ENCODE results near the gene TLN1.

GRCh38 chr9:35658968-35659220, 73.1 kb downstream of the TLN1 start:
- no peak for TF ChIP-seq CTCF (conservative IDR thresholded peaks at IDR 0.05; ENCODE audit: low read depth in 2 of 2)
- no peak for TF ChIP-seq POLR2AphosphoS5 (IDR thresholded peaks at IDR 0.05; ENCODE audit: low read depth)
- TF ChIP-seq EZH2phosphoT487 (IDR thresholded peaks at IDR 0.05; ENCODE audit: unreplicated experiment) = no peak
- TF ChIP-seq REST (IDR thresholded peaks at IDR 0.05; ENCODE audit: unreplicated experiment) = no peak
- no peak for TF ChIP-seq EZH2 (IDR thresholded peaks at IDR 0.05; ENCODE audit: low read depth, unreplicated experiment)
- no peak for TF ChIP-seq JUNB (IDR thresholded peaks at IDR 0.05; ENCODE audit: unreplicated experiment)
- TF ChIP-seq ZNF331 (CRISPR knock-in tag; IDR thresholded peaks at IDR 0.05; ENCODE audit: low read depth) = no peak
- TF ChIP-seq CREB1 (CRISPR knock-in tag; IDR thresholded peaks at IDR 0.05; ENCODE audit: low read depth) = no peak
- no peak for TF ChIP-seq ETS1 (IDR thresholded peaks at IDR 0.05)
- TF ChIP-seq STAT1 (IDR thresholded peaks at IDR 0.05; ENCODE audit: unreplicated experiment) = no peak
- TF ChIP-seq ZNF114 (CRISPR knock-in tag; IDR thresholded peaks at IDR 0.05) = no peak
